NOMO-1 treated with dmso at 0.1 percent for 144 hours (cell line): ENCODE measurements around the gene EPHA4.

Experiments
- DNase-seq: peaks from one replicate; lab custom pipeline; 2025; ENCODE audit not compliant: unreplicated experiment; lab: John Stamatoyannopoulos, UW

The EPHA4 gene

DNA sequence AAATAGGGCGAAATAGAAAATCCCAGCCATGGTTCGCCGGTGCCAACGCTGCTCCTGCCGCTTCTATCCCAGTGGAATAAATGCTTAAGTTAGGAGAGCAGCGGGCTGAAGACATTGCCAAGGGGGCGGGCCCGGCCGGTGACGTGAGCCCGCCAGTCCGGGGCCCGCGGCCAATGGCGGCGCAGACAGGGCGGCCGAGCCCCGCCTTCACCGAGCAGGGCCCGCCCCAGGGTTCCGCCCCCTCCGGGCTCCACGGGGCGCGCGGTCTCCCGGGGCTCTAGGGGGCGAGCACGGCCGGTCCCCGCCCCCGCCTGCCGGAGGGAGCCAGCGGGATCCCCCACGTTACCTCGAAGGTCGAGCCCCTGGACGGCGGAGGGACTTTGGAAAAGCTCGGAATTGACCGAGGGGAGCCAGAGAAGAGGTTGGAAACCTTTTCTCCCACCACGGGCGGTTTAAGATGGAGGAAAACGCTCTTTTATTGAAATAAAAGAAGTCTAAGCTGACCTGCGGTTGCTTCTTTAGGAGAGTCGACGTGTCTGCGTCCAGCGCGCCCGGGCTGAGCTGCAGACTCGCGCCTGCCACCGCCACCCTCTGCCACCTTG is at the start of gene EPHA4:
Gene EPHA4, minus strand, starts transcription at position 86 of the 602 bp plus-strand sequence. Its CDS starts 56 bp downstream, at position 30.
- no peak for DNase-seq

DNA sequence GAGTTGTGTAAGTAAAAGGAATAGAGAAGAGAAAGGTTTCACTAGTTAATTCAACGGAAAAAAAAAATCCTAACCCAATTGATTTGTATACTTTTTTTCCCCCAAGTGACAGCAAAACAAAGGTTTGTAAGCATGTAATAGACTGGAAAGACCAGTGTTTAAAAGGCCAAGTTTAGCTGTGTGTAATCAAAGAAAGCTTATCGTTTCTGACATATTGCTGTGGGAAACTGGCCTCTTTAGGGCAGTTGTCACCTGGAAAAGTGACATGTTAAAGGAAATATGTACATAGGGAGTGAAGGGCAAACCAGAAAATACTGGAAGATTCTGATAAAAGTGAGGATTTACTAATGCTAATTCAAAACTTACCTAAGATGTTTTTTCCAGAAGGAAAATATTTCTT is 45.9 kb upstream of the EPHA4 start:
- no peak for DNase-seq

DNA sequence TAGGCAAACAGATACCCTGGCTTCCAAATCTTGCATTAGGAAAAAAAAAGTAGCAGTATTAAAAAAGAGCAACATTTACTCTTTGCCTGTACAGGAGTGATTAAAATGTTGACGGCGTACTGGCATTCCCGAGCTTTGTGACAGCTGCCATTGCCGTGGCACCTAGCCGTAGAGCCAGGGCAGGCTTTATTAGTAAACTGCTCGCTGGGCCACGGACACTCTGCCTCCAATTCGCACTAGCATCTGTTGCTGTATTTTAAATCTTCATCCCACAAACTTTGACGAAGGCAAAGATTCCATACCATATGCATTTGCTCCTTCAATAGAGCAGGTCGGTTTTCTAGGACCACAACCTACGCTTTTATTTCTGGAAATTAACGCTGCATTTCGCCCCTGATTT is 44.5 kb upstream of the EPHA4 start:
- DNase-seq = no peak

DNA sequence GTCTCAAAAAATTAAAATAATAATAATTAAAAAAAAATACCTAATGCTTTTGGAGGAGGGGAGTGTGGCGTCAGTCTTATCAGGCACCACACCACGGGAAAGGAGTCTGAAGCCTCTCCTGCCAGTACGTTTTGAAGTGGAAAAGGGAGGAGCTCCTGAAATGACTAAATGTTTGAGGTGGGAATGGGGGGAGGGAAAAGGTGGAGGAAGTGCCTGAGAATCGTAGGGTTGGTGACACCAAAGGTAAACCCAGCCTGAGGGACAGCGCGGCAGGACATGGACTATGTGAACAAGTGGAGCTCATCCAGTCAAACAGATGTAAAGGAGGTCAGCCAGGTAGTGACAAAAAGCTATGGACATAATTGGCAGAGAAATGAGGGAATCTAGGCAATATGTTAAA is 42.2 kb upstream of the EPHA4 start:
- DNase-seq = no peak

DNA sequence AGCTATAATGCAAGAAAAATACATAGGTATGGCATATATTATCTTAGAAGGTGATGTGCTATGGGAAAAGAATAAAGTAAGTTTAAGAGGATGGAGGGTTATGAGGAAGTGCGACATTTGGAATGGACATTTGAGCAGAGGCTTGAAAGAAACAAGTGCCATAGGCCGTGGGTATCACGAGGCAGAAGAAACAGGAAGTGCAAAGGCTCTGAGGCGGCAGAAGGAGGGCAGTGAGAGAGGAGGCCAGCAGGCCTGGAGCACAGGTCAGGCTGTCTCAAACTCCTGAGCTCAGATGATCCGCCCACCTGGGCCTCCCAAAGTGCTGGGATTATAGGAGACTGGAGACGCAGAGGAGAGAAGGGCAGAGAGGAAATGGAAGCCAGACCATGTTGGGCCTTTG is 40.7 kb upstream of the EPHA4 start:
- DNase-seq = no peak

DNA sequence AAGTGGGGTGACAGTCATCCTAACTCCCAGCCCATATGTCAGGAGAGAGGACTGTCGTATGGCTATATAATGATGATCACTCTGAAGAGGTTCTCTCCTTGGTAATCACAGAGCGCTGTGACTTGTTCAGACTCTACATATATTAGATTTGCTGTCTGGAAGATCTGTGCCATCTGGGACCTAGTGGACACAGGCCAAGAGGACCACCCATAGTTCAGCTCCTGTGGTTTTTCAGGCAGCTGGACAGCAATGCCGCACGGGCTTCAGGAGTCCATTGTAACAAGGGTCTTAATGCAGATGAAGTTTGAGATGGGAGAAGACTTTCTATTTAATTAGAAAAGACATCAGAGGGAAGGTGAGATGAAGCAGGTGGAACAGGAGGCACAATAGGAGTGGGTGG is 40.1 kb upstream of the EPHA4 start:
- DNase-seq = no peak

DNA sequence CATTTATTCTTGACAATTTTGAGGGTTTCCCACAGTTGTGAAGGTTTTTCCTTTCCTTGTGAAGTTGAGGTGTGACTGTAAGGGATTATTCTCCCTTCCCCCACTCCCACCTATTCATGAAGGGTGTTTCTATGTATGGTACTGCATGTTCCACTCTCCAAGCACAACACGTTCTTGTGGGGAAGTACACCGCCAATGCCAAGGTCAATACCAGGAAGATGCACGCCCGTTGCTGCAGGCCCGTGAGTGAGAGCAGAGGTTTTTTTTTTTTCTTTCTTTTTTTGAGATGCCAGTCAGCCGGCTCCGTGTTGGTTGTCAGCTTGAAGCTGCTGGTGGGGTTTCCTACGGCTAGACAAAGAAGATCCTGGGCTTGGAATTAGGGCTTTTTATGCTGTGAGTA is 38.6 kb upstream of the EPHA4 start:
- no peak for DNase-seq

DNA sequence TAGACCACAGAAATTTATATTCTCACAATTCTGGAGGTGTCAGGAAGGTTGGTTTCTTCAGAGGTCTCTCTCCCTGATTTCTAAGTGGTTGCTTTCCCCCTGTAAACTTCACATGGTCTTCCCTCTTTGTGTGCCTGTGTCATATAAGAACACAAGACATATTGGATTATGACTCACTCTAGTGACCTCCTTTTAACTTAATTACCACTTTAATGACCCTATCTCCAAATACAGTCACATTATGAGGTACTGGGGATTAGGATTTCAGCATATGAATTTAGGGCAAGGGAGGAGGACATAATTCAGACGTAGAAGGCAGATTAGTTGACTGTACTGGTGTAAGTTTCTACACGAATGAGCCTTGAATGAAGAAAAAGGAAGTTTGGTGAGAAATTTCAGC is 38.2 kb upstream of the EPHA4 start:
- DNase-seq = no peak

DNA sequence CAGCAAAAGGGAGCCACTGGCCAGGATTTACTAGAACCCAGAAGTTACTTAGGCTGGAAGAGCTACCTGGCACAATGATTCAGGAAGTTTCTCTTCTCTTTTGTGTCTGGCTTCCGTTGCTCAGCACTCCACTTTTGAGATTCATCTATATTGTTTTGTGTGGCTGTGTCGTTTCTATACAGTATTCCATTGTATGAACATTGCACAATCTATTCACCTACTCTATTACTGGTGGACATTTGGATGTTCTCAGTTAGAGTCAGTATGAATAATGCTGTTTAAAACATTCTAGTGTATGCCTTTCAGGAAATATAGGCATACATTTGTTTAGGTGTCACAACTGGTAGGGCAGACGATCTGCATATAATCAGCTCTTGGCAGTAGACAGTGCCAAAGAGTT is 36.3 kb upstream of the EPHA4 start:
- DNase-seq = no peak

DNA sequence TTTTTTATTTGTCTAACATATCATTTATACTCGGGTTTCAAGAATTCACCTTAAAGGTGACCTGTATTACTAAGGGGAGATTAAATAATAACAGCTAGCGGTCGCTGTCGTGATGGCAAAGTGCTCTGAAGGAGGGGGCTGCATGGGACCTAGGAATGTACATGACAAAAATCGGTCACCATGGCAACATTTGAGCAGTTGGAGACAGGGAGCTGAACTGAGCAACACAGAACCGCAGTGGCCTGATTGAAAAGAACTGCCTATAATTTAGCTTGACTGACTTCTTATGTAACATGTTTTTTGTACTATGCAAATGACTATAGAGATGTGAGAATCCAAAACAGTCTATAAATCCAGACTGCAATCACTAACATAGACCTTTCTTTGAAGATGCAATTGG is 34.3 kb upstream of the EPHA4 start:
- DNase-seq = no peak

DNA sequence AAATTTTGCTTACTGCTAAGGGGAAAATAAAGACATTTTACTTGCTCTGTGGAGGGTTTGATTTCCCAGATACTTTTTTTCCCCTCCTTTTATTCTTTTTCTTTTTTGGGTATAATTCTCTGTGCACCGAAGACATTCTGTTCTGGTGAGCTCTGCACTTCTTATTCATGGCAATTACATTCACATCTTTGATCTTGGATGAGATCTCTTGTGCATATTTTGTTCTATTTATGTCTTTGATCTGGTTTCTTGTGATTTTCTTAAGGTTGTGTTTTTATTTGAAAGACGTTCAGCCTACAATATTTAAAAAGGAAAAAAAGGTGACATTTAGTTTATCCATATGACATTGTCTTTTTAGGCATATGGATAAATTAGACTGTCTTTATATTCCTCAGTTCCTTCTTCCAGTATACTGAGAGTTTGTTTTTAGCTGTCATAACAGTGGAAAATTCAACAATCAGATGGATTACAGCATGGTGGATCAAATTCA is 33.7 kb upstream of the EPHA4 start:
- DNase-seq = no peak

DNA sequence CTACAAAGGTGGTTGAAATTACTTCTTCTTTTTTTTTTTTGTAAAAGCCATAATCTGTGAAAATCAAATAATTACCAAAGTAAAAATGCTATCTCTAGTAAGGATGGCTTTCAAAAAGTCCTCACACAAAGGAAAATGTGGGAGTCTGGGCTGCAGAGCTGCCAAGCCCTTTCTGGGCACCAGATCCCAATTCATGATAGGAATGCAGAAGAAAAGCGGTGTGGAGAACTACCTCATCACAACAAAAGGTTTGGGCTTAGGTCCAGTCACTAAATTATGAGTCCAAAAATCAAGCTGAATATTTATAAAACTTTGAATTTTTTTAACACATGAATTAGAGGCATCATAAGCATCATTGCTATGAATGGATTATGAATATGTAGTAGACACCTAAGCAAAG is 30.8 kb upstream of the EPHA4 start:
- no peak for DNase-seq

DNA sequence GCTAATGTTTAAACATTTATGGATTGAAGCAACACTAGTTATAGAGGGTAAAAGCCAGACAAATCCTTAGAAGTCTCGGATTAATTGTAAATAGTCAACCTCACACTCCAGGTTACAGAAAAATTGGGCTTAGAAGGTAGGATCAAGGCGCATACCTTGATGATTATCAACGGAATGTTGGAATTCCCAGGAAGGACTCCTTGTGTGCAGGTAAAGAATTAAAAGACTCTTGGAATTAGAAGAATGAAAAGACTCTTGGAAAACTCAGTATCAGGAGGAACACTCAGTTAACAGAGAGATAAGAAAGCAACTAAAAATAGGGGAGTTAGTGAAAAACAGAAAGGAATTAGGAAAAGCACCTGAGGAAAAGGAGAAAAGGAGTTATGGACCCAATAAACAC is 29.3 kb upstream of the EPHA4 start:
- DNase-seq = no peak

DNA sequence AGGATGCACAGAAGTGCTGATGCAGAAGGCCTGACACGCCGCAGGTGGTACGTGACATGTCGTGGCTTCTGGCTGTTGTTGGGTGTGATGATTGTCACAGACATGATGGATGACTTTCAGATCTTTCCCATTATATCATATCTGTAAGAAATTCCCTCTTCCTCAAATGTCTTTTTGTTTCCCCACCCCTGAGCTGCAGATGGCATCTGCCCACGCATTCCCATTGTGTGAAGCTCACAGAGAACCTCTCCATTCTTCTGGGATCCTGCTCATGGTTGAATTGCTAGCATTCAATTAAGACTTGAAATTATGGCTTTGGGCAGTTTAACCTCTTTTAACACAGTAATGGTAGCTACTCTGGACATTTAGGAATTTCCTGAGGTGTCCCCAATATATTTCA is 28.3 kb upstream of the EPHA4 start:
- DNase-seq = no peak

DNA sequence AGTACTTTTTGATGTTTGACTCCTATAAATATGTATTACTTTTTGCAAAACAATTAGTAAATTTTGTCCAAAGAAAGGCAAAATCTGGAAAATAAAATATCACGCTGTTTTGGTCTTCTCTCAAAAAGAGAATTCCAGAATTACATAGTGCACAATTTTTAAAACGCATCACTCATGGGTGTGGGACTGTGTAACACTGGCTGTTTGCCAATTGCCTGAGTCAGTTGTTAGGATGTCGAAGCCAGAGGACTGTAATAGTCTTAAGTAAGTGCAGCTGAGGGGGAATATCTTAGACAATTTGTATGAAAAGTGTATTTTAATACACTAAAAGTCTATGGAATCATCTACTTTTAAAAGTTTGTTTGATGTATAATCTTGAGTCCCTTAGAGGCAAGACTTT is 24.1 kb upstream of the EPHA4 start:
- DNase-seq = no peak

DNA sequence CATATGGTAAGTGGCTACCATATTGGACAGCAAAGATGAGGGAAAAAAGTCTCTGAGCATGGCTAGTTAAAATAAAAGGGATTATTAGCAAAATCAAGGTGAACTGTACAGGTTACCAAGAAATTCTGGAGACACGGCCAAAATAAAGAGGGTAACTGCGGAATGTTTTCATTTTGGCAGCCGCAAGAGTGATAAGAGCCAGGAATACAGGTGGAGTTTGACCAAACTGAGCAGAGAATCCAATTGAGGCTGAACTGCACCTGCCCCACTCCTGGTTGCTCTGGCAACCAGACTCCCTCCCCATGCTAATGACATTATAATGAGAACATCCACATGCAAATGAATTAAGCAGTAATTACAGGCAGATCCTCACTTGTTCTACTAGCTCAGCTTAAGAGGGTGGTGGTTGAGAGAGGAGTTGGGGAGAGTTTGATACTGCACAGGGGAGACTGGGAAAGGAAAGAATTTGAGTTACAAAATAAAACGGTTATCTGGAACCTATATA is 18.8 kb upstream of the EPHA4 start:
- no peak for DNase-seq

DNA sequence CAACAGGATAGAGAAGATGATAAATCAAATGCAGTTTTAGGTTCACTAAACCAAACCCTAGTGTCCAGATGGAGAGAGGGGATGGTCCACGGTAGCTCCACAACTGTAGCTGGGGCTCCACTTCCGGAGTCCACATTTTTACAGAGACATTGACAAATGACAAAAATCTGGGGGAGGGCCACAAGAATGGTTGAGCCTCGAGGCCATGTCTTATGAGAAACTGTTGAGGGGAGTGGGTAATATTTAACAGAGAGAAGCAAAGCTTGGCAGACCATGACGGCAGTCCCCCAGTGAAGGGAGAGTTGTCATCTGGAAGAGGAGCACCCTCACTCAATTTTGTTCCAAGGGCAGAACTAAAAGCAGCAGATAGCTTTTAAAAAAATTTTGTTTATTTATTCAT is 17.6 kb upstream of the EPHA4 start:
- no peak for DNase-seq

DNA sequence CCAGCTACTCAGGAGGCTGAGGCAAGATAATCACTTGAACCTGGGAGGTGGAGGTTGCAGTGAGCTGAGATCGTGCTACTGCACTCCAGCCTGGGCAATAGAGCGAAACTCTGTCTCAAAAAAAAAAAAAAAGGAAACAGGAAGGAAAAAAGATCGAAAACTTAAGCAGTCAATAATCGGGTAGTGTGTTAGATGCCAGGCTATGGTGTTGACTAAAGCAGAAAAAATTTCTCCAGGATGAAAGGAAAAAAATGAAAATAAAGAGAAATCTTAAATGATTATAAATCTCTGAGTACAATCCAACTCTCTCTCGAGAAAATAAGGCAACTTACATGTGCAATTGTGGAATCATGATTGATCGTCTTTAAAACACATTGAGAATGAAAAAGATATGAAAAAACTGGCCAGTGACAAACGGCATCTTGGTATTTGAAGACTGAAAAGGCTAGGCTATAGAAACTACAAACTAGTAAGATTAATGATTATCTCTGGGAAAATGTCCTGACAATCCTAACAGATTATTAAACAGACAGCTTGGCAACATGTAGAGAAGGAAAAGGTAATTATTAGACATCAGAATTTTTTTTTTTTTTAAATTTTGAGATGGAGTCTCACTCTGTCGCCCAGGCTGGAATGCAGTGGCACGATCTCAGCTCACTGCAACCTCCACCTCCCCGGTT is 16.3 kb upstream of the EPHA4 start:
- DNase-seq = no peak

DNA sequence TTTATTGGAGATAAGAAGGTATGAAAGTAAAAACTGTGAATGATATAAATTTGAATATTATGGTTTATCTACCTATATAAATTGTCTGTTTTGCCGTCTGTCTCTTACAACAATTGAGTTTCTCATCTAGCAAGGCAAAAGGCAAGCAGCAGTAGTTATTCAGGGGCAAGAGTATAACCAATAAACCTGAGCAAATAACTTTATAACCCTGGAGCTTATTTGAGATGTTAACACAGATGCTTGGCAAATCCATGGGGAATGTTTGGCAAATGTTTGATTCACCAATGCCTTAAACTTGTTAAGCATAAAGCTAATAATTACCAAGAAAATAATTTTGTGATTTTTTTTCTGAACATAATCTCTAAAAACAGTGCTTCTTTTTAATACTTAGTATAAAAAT is 9.9 kb upstream of the EPHA4 start:
- DNase-seq = no peak

DNA sequence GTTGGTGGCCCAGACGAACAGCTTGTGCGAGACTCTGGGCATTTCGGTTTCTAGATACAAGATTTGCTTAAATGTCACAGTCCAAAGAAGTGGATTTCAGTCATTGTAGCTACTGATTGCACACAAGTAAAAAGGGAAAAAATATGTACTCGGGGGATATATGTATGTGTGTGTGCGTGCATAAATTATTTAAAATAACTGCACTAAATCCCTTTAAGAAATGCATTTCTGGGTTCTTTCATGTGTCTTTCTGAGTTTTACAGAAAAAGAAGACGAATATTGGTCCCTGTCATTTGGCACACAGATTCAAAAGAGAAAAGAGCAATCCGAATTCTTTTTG is 2.1 kb upstream of the EPHA4 start:
- no peak for DNase-seq

DNA sequence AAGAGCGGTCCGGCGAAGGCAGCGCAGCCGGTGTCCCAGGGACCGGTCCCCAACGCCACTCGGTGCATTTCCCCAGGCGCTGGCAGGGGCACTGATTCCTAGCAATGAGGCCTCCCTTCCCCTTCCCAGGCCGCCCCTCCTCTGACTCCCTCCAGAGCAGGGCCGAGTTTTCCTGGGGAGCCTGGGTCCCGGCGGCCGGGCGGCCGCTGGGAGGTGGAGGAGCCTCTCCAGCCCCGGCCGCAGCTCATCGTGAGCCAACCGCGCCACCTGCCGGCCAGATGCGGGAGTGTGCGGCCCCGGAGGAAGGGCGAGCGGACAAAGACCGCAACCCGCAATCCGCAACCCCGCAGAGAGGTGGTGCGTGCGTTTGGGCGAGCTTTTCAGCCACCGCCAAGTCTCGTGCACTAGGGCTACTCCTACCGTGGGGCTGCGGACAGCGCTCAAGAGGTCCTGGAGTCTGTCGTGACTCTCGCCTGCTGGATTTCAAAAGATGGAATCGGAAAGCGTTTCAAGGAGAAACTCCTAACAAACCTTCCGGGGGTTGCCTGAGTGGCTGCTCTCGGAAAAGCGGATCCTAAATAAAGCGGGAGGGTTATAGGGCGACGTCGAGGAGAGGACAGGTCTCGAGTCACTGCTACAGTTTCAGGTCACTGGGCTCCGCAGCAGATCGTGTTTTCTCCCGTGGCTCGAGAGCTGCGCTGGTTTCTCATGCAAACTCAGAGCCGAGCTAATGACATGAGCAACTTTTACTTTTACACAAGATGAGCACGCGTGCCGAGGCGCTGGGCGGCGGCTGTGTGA is 1.5 kb upstream of the EPHA4 start:
- DNase-seq = peak; percentile 9

DNA sequence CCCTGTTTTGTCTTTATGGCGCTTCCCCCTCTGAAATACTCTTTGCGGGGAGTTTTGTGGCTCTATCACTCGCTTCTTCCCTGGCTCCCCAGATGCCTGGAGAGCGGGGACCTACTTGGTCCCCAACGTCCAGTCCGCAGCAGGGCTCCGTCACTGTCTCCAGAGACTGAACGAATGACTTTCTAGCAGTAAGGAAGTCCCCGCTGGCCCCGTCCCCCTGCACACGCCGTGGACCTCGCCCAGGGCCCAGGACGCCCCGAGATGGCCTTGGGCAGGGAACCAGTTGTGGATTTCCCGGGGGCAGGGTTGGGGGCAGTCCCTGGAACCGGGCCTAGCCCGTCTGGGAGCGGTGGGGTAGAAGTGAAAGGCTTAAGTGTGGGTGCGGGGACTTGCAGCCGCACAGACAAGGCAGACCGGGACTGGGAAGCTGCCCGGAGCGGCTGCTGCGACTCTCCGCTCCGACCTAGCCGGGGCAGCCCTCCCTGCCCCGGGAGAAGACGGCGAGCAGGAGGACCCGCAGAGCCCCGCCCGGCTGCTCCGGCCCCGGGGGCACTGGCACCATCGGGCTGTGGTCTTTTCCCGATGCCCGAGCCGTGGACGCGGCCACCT is 821 bp upstream of the EPHA4 start:
- DNase-seq = no peak
